SU-DHL-6 (cell line): ENCODE results near the gene ANTXR1.

Experiments
- H2AFZ ChIP-seq: fragments of 200-600 bp; sonication (generic); 2 replicates; pipeline ENCODE4 v1.6.1; 2014; ENCODE audit warnings: low read depth, mild to moderate bottlenecking, moderate library complexity, mixed read lengths, antibody characterized with exemption, low read length; ENCODE audit not compliant: severe bottlenecking
- H3F3A ChIP-seq: fragments of 200-600 bp; shearing (Covaris generic); 2 replicates; pipeline ENCODE4 v1.6.0; 2016; ENCODE audit warnings: antibody characterized with exemption, mild to moderate bottlenecking; ENCODE audit not compliant: insufficient read depth
- H3K27ac ChIP-seq: fragments of 200-600 bp; sonication (generic); 2 replicates; pipeline ENCODE4 v1.5.1; 2016; ENCODE audit warnings: low read depth, mild to moderate bottlenecking, low read length, moderate library complexity, mixed read lengths
- H3K27me3 ChIP-seq: fragments of 200-600 bp; sonication (generic), shearing (Covaris generic); 2 replicates; pipeline ENCODE4 v1.6.0; 2014; ENCODE audit warnings: mild to moderate bottlenecking, low read length
- H3K36me3 ChIP-seq: fragments of 200-600 bp; sonication (generic); 2 replicates; pipeline ENCODE4 v1.6.1; 2014; ENCODE audit warnings: mild to moderate bottlenecking, low read length, mixed read lengths
- H3K4me2 ChIP-seq: fragments of 300-600, 200-600 bp; shearing (Covaris generic), sonication (generic); 2 replicates; pipeline ENCODE4 v1.6.0; 2014; ENCODE audit warnings: low read length, low read depth, mild to moderate bottlenecking; ENCODE audit not compliant: poor library complexity, severe bottlenecking
- H3K4me3 ChIP-seq: fragments of 200-600 bp; sonication (generic); 2 replicates; pipeline ENCODE4 v1.5.1; 2014; ENCODE audit warnings: antibody characterized with exemption, low read length, mild to moderate bottlenecking, mixed read lengths; ENCODE audit not compliant: insufficient read depth, poor library complexity, severe bottlenecking
- H3K79me2 ChIP-seq: fragments of 200-600 bp; sonication (generic); 2 replicates; pipeline ENCODE4 v1.6.1; 2014; ENCODE audit warnings: mild to moderate bottlenecking, low read length, moderate library complexity; ENCODE audit not compliant: insufficient read depth
- H3K9ac ChIP-seq: fragments of 200-600 bp; sonication (generic); 2 replicates; pipeline ENCODE4 v1.7.0; 2014; ENCODE audit warnings: mild to moderate bottlenecking, low read length
- H3K9me2 ChIP-seq: fragments of 200-600 bp; sonication (generic); replicated peaks from 2 replicates; pipeline ENCODE4 v1.6.1; 2014; ENCODE audit warnings: low read length; ENCODE audit not compliant: insufficient read depth
- H3K9me3 ChIP-seq: fragments of 200-600 bp; sonication (generic); 2 replicates; pipeline ENCODE4 v1.6.1; 2014; ENCODE audit warnings: low read length, mixed read lengths; ENCODE audit not compliant: insufficient read depth
- H4K20me1 ChIP-seq: fragments of 200-600 bp; sonication (generic); 2 replicates; pipeline ENCODE4 v1.6.1; 2014; ENCODE audit warnings: low read depth, mild to moderate bottlenecking, antibody characterized with exemption, low read length, moderate library complexity, mixed read lengths
- CTCF ChIP-seq: fragments of 200-600 bp; sonication (generic); IDR thresholded peaks from one replicate; pipeline ENCODE4 v1.5.1; 2017; ENCODE audit warnings: antibody characterized with exemption, mild to moderate bottlenecking, low read length, moderate library complexity; ENCODE audit not compliant: insufficient read depth, poor library complexity, severe bottlenecking
- EZH2phosphoT487 ChIP-seq: fragments of 200-600 bp; sonication (generic), shearing (Covaris generic); conservative IDR thresholded peaks from 2 replicates; pipeline ENCODE4 v1.6.1; 2018; ENCODE audit warnings: mild to moderate bottlenecking, antibody characterized with exemption, low read length, moderate library complexity, mixed read lengths

Gene ANTXR1

GRCh38 chr2:69139778-69140670, 127.0 kb downstream of the ANTXR1 start:
- no peaks in the 10 kb centered on the region for H3K9me2 ChIP-seq
- no peak for TF ChIP-seq EZH2phosphoT487
- no peak for TF ChIP-seq CTCF
- H3K27me3 ChIP-seq: no peaks in the 10 kb centered on the region
- H3K9ac ChIP-seq: no peak overlapping the region
- no peak overlapping the region for H3K27ac ChIP-seq
- no peaks in the 10 kb centered on the region for H4K20me1 ChIP-seq
- no peaks in the 10 kb centered on the region for H3K79me2 ChIP-seq
- H3F3A ChIP-seq: no peaks in the 10 kb centered on the region
- H3K4me3 ChIP-seq: no peak overlapping the region
- no peaks in the 10 kb centered on the region for H3K36me3 ChIP-seq
- no peak overlapping the region for H2AFZ ChIP-seq
- no peak overlapping the region for H3K4me2 ChIP-seq
- no peaks in the 10 kb centered on the region for H3K9me3 ChIP-seq

- TF ChIP-seq CTCF (no peak), EZH2phosphoT487 (no peak)
- Histone ChIP-seq H3K9me2 (no peaks in the 10 kb centered on the region), H3F3A (no peaks in the 10 kb centered on the region), H4K20me1 (no peaks in the 10 kb centered on the region), H3K27ac (no peak overlapping the region), H3K36me3 (no peaks in the 10 kb centered on the region), H2AFZ (no peak overlapping the region), H3K9me3 (no peaks in the 10 kb centered on the region), H3K9ac (no peak overlapping the region), H3K79me2 (no peaks in the 10 kb centered on the region), H3K27me3 (no peaks in the 10 kb centered on the region), H3K4me2 (no peak overlapping the region), H3K4me3 (no peak overlapping the region)
These were observed 128.1 kb downstream of the ANTXR1 start for GRCh38 chr2:69141061-69141460.

GRCh38 chr2:69143748-69144360, 130.9 kb downstream of the ANTXR1 start:
- Histone ChIP-seq H4K20me1 (no peaks in the 10 kb centered on the region), H3K4me2 (no peak overlapping the region), H3K27me3 (0 out of 2 replicates have a peak, but pooled peaks cover 3% of the 10 kb centered on the region), H3F3A (no peaks in the 10 kb centered on the region), H3K36me3 (no peaks in the 10 kb centered on the region), H3K9ac (no peak overlapping the region), H3K9me3 (no peaks in the 10 kb centered on the region), H3K27ac (no peak overlapping the region), H3K4me3 (no peak overlapping the region), H3K79me2 (no peaks in the 10 kb centered on the region), H2AFZ (no peak overlapping the region), H3K9me2 (no peaks in the 10 kb centered on the region)
- TF ChIP-seq EZH2phosphoT487 (no peak), CTCF (no peak)
